HEK293 (cell line): ENCODE measurements around the gene BMP6.

Source experiments
- HOXD13 ChIP-seq: sonication (generic); formaldehyde crosslinking; IDR thresholded peaks from 2 replicates; pipeline ENCODE4 v1.8.0; 2022; ENCODE audit warnings: missing genetic modification reagents, borderline replicate concordance
- KLF9 ChIP-seq: fragments of 450-650 bp; formaldehyde crosslinking; IDR thresholded peaks from 2 replicates; pipeline ENCODE4 v1.5.1; 2016; ENCODE audit warnings: missing biosample characterization, missing genetic modification characterization, low read depth
- ZNF341 ChIP-seq: fragments of 450-650 bp; formaldehyde crosslinking; IDR thresholded peaks from 2 replicates; pipeline ENCODE4; 2016; ENCODE audit warnings: low read depth, missing biosample characterization, missing genetic modification characterization
- ZNF394 ChIP-seq: fragments of 450-650 bp; formaldehyde crosslinking; IDR thresholded peaks from 2 replicates; pipeline ENCODE4 v1.5.1; 2016; ENCODE audit warnings: missing biosample characterization, missing genetic modification characterization, mild to moderate bottlenecking, moderate library complexity, borderline replicate concordance
- ZNF558 ChIP-seq: fragments of 450-650 bp; formaldehyde crosslinking; IDR thresholded peaks from 2 replicates; pipeline ENCODE4 v1.5.1; 2016; ENCODE audit warnings: missing biosample characterization, missing genetic modification characterization
- ZNF626 ChIP-seq: fragments of 450-650 bp; sonication (Bioruptor Pico); formaldehyde crosslinking; IDR thresholded peaks from 2 replicates; pipeline ENCODE4 v1.5.1; 2018; ENCODE audit warnings: missing biosample characterization, missing genetic modification characterization, inconsistent platforms
- TF ChIP-seq, protein P1 (sequence below): fragments of 450-650 bp; formaldehyde crosslinking; IDR thresholded peaks from 2 replicates; pipeline ENCODE4 v1.5.1; 2016; ENCODE audit warnings: missing biosample characterization, missing genetic modification characterization
- TF ChIP-seq, protein P2 (sequence below): fragments of 450-650 bp; formaldehyde crosslinking; optimal IDR thresholded peaks from 2 replicates; pipeline ENCODE3; 2016; ENCODE audit warnings: missing biosample characterization, mild to moderate bottlenecking, missing genetic modification characterization
- TF ChIP-seq, protein P3 (sequence below): fragments of 450-650 bp; formaldehyde crosslinking; IDR thresholded peaks from 2 replicates; pipeline ENCODE4 v1.5.1; 2016; ENCODE audit warnings: missing biosample characterization, missing genetic modification characterization

DNA sequence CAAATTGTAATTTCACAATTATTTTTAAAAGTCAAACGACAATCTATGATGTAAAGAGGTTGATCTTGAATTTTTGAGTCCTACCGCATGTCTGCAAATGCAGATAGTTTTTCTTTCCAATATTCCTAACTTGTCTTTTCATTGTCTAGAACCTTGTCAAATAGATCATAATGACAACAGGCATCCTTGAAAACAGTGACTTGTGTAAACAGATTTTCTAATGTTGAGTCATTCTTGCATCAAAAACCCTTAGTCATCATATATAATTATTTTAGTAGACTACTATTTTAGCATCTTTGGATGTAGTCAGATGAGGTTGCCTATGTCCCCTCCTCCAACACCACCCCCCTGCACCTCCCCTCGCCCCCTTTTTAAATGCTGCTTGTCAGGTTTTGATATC is 43.8 kb downstream of the BMP6 start:
- TF ChIP-seq, protein P1, sequence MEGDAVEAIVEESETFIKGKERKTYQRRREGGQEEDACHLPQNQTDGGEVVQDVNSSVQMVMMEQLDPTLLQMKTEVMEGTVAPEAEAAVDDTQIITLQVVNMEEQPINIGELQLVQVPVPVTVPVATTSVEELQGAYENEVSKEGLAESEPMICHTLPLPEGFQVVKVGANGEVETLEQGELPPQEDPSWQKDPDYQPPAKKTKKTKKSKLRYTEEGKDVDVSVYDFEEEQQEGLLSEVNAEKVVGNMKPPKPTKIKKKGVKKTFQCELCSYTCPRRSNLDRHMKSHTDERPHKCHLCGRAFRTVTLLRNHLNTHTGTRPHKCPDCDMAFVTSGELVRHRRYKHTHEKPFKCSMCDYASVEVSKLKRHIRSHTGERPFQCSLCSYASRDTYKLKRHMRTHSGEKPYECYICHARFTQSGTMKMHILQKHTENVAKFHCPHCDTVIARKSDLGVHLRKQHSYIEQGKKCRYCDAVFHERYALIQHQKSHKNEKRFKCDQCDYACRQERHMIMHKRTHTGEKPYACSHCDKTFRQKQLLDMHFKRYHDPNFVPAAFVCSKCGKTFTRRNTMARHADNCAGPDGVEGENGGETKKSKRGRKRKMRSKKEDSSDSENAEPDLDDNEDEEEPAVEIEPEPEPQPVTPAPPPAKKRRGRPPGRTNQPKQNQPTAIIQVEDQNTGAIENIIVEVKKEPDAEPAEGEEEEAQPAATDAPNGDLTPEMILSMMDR (tag by site-specific recombination), result no peak
- no peak for TF ChIP-seq ZNF558
- TF ChIP-seq ZNF341 (tag by site-specific recombination), result no peak
- TF ChIP-seq ZNF626 (tag by site-specific recombination), result no peak
- no peak for TF ChIP-seq ZNF394
- no peak for TF ChIP-seq HOXD13 (CRISPR knock-in tag)
- TF ChIP-seq KLF9 (tag by site-specific recombination), result no peak
- TF ChIP-seq, protein P2, sequence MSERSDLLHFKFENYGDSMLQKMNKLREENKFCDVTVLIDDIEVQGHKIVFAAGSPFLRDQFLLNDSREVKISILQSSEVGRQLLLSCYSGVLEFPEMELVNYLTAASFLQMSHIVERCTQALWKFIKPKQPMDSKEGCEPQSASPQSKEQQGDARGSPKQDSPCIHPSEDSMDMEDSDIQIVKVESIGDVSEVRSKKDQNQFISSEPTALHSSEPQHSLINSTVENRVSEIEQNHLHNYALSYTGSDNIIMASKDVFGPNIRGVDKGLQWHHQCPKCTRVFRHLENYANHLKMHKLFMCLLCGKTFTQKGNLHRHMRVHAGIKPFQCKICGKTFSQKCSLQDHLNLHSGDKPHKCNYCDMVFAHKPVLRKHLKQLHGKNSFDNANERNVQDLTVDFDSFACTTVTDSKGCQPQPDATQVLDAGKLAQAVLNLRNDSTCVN (tag by site-specific recombination), result no peak
- TF ChIP-seq, protein P3, sequence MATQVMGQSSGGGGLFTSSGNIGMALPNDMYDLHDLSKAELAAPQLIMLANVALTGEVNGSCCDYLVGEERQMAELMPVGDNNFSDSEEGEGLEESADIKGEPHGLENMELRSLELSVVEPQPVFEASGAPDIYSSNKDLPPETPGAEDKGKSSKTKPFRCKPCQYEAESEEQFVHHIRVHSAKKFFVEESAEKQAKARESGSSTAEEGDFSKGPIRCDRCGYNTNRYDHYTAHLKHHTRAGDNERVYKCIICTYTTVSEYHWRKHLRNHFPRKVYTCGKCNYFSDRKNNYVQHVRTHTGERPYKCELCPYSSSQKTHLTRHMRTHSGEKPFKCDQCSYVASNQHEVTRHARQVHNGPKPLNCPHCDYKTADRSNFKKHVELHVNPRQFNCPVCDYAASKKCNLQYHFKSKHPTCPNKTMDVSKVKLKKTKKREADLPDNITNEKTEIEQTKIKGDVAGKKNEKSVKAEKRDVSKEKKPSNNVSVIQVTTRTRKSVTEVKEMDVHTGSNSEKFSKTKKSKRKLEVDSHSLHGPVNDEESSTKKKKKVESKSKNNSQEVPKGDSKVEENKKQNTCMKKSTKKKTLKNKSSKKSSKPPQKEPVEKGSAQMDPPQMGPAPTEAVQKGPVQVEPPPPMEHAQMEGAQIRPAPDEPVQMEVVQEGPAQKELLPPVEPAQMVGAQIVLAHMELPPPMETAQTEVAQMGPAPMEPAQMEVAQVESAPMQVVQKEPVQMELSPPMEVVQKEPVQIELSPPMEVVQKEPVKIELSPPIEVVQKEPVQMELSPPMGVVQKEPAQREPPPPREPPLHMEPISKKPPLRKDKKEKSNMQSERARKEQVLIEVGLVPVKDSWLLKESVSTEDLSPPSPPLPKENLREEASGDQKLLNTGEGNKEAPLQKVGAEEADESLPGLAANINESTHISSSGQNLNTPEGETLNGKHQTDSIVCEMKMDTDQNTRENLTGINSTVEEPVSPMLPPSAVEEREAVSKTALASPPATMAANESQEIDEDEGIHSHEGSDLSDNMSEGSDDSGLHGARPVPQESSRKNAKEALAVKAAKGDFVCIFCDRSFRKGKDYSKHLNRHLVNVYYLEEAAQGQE (tag by site-specific recombination), result no peak
